Fibroblast of mammary gland (primary cell): ENCODE measurements around the gene RAB43.

Experiments used
- DNase-seq: peaks from one replicate; pipeline ENCODE4 v3.0.0-alpha.2; 2010; ENCODE audit warnings: low read depth
- H3K4me3 ChIP-seq: 2 replicates; pipeline ENCODE4 v1.5.1; 2011; ENCODE audit warnings: low read depth, mild to moderate bottlenecking, low read length, moderate library complexity; ENCODE audit not compliant: control insufficient read depth
- CTCF ChIP-seq: conservative IDR thresholded peaks from 2 replicates; pipeline ENCODE4 v1.5.1; 2011; ENCODE audit warnings: low read depth, low read length, inconsistent platforms; ENCODE audit not compliant: control insufficient read depth, insufficient read depth

RAB43 gene

DNA sequence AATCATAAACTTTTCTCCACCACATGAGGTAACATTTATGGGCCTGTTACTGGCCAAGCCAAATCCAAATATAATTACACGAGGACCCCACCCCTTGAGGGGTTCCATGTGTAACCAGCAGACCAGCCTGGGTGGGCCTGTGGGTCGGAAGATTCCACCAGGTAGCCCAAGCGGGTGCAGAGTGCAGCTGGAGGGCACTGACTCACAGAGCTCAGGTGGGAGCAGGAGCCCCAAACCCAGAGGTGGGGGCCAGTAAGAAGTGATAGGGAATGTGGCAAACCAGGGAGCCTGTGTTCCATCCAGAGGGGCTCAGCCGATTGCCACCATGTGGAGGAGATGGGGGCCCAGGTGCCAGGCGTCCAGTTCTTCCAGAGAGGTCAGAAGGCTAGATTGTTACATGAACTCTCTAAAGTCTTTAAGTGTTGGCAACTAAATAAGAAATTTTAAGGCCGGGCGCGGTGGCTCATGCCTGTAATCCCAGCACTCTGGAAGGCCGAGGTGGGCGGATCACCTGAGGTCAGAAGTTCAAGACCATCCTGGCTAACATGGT is 58.4 kb downstream of the RAB43 start:
- TF ChIP-seq CTCF, result no peak
- no peak overlapping the region for H3K4me3 ChIP-seq
- DNase-seq, result no peak

DNA sequence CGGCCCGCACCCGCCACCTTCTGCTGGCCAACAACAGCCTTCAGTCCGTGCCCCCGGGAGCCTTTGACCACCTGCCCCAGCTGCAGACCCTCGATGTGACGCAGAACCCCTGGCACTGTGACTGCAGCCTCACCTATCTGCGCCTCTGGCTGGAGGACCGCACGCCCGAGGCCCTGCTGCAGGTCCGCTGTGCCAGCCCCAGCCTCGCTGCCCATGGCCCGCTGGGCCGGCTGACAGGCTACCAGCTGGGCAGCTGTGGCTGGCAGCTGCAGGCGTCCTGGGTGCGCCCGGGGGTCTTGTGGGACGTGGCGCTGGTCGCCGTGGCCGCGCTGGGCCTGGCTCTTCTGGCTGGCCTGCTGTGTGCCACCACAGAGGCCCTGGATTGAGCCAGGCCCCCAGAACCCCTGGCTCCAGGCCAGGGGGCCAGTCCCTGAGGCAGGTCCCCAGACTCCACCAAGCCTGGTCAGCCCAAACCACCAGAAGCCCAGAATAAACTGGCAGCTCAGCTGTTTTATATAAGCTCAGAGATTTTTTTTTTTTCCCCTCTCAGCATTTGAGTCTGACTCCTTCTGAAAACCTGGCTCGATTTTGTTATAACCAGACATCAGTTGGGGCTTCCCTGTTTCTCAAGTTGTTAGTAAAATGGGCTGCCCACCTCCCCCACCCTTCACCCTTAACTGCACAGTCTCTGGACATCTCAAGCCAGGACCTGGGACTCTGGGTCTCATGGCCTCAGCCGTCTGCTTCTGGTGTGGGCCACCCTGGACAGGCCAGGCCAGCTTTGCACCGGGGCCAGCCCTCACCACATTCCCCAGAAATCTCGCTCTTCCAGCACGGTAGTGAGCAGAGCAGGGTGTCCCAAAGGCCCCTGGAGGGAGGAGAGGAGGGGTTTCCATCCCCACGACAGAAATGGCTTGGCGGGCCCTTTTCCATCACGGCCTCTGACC is 59.4 kb downstream of the RAB43 start:
- TF ChIP-seq CTCF, result no peak
- DNase-seq, result no peak
- no peak overlapping the region for H3K4me3 ChIP-seq

DNA sequence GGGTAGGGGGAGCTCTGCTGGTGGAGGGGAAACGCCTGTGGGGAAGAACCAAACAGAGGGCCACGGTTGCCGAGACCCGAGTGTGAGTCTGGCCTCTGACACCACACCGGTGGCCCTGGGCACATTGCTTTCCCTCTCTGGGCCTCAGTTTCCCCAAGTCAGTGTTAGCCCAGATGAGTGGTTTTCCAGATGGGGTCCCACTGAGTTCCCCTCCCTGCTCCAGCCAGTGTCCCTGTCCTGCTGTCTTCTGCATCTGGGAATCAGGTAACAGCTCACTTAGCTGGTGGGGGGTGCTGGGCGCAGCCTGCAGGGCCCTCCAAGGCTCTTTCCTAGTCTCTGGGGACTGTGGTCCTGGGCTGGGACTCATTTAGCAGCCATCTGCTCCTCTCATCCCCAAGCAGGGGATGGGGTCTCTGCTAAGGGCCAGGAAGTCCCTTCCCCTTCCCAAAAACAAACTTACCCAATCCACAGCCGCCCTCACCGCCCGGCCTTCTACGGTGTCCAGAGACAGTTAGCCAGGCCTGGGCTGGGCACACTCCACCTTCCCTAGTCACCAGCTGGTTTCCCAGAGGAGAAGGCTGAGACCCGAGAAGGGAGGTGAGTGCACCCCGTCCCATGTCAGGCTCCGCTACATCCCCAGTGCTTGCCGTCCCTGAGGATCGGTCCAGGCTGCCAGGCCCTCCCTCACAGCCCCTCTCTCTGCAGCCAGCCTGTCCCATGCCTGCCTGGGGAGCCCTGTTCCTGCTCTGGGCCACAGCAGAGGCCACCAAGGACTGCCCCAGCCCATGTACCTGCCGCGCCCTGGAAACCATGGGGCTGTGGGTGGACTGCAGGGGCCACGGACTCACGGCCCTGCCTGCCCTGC is 60.3 kb downstream of the RAB43 start:
- no peak for TF ChIP-seq CTCF
- H3K4me3 ChIP-seq, result no peak overlapping the region
- no peak for DNase-seq

- H3K4me3 ChIP-seq, result no peak within 1 kb of the TSS
- TF ChIP-seq CTCF, result no peak
- no peak for DNase-seq
These were observed 61.2 kb downstream of the RAB43 start, which contains the start of gene GP9 for GRCh38 chr3:129060276-129061022. Gene GP9, plus strand, starts transcription at chr3:129060779. Its CDS starts 961 bp downstream, at chr3:129061740.

DNA sequence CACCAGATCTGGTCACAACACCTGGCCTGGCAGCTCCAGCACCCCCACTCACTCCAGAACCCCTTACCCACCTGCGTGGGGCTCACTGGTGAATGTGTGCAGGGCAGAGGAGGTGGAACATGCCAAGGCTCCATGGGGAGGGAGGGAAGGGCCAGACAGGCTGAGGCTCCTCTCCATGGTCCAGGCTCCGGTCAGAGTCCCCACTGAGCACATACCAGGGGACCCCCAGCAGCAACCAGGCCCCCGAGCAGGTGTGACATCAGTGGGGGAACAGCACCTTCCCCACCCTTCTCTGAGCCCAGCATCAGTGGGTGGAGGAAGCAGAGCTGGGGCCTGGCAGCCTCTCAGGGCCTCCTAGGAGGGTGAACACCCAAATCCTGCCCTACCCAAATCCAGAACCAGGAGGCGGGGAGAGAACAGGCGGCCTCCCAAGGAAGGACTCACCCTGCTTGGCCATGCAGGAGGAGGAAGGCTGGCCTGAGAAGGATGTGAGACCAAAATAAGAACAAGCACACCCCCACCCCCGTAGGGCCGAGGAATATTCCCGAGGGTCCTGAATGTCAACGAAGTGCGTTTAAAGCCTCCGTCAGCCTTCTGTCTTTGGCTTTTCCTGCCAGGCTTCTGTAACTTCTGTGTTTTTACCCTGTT is 62.2 kb downstream of the RAB43 start:
- DNase-seq, result no peak
- no peak for TF ChIP-seq CTCF
- H3K4me3 ChIP-seq, result no peak overlapping the region
